ENCODE measurements around the gene CRYBB3. TPM values are rescaled to one million over a fixed set of nuclear protein-coding genes. Genes with fewer than 3 reads are reported as not detected.
"Not testable (repeated sequence)": the region's sequence is repeated elsewhere in the genome, so short reads cannot be mapped to it uniquely, and the experiment has no call there.

Gene CRYBB3
- total RNA-seq, 1 donor from 2014 or later = not detected

DNA sequence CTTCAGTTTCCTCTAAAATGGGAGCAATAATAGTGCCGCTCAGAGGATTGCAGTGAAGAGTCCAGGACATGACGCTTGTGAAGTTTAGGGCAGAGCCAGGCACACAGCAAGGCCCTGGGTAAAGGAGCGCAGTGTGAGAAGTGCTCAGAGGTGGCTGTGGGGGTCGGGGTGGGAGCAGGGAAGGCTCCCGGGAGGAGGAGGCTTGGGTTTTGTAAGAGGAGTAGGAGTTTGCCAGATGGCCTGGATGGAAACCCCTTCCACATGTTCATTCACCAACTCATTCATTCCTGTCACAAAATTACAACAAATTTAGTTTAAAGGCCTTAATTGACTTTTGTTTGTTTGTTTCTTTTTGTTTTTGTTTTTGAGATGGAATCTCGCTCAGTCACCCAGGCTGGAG is 36.8 kb downstream of the CRYBB3 start:
- H3K27me3 ChIP-seq (ENCODE audit: control insufficient read depth in 3 of 3, insufficient read depth in 3 of 3, low read length in 3 of 3) = peaks cover 14 to 17% (median 16%) of the 10 kb centered on the region in 3 donors
- H3K4me3 ChIP-seq (ENCODE audit: low read length in 3 of 3) = no peak overlapping the region
- no peak overlapping the region for H3K9ac ChIP-seq (ENCODE audit: low read depth in 1 of 3, low read length in 3 of 3)
- H3K36me3 ChIP-seq (ENCODE audit: control insufficient read depth in 3 of 3, insufficient read depth in 3 of 3, low read length in 3 of 3) = no peaks in the 10 kb centered on the region
- H3K9me3 ChIP-seq (ENCODE audit: control insufficient read depth in 3 of 3, low read length in 3 of 3) = no peaks in the 10 kb centered on the region
- no peaks in the 10 kb centered on the region for H3K4me1 ChIP-seq (ENCODE audit: control insufficient read depth in 3 of 3, insufficient read depth in 3 of 3, low read length in 3 of 3)
- H3K27ac ChIP-seq (ENCODE audit: low read depth, low read length) = no peak overlapping the region

DNA sequence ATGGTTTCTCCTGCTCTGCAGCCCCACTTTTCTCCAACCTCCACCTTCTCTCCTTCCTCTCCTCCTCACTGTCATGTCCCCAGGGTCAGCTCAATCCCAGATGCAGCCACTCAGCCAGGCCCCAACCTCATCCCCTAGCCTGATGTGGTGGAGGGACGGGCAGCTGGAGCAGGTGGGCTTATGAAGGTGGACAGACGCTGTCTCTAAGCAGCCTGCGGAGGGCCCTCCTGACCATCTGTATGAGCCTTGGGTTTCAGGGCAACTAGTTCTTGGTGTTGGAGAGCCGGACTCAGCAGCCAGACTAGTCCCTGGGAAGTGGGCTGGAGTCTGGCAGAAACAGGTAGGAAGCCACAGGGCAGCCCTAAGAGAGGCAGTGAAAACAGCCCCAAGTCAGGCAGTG is 37.8 kb downstream of the CRYBB3 start:
- Histone ChIP-seq H3K36me3 (ENCODE audit: control insufficient read depth in 3 of 3, insufficient read depth in 3 of 3, low read length in 3 of 3) (no peaks in the 10 kb centered on the region), H3K4me3 (ENCODE audit: low read length in 3 of 3) (no peak overlapping the region), H3K27me3 (ENCODE audit: control insufficient read depth in 3 of 3, insufficient read depth in 3 of 3, low read length in 3 of 3) (peaks cover 14 to 17% (median 16%) of the 10 kb centered on the region in 3 donors), H3K27ac (ENCODE audit: low read depth, low read length) (no peak overlapping the region), H3K9me3 (ENCODE audit: control insufficient read depth in 3 of 3, low read length in 3 of 3) (no peaks in the 10 kb centered on the region), H3K4me1 (ENCODE audit: control insufficient read depth in 3 of 3, insufficient read depth in 3 of 3, low read length in 3 of 3) (no peaks in the 10 kb centered on the region), H3K9ac (ENCODE audit: low read depth in 1 of 3, low read length in 3 of 3) (no peak overlapping the region)

GRCh38 chr22:25238058-25238457 is 38.4 kb downstream of the CRYBB3 start:
- H3K4me3 ChIP-seq (ENCODE audit: low read length in 3 of 3); H3K9ac ChIP-seq (ENCODE audit: low read depth in 1 of 3, low read length in 3 of 3); H3K9me3 ChIP-seq (ENCODE audit: control insufficient read depth in 3 of 3, low read length in 3 of 3); H3K4me1 ChIP-seq (ENCODE audit: control insufficient read depth in 3 of 3, insufficient read depth in 3 of 3, low read length in 3 of 3); H3K36me3 ChIP-seq (ENCODE audit: control insufficient read depth in 3 of 3, insufficient read depth in 3 of 3, low read length in 3 of 3); H3K27ac ChIP-seq (ENCODE audit: low read depth, low read length): not testable (repeated sequence)
- peaks cover 14 to 17% (median 16%) of the 10 kb centered on the region in 3 donors for H3K27me3 ChIP-seq (ENCODE audit: control insufficient read depth in 3 of 3, insufficient read depth in 3 of 3, low read length in 3 of 3)

DNA sequence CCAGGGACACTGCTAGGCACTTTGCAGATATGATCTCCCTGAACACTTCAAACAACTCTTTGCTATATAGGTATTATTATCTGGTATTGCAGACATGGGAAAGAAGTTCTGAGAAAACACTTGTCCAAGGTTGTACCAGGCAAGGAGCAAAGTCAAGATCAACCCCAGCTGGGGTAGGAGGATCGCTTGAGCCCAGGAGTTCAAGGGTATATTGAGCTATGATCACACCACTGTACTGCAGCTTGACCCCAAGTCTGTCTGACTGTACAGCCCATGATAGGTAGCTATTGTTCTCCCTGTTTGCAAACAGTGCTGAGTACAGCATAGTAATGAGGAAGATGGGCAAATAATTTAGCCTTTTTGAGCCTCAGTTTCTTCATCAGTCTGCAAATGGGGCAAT is 55.5 kb downstream of the CRYBB3 start:
- not testable (repeated sequence) for H3K27ac ChIP-seq (ENCODE audit: low read depth, low read length); H3K36me3 ChIP-seq (ENCODE audit: control insufficient read depth in 3 of 3, insufficient read depth in 3 of 3, low read length in 3 of 3); H3K9ac ChIP-seq (ENCODE audit: low read depth in 1 of 3, low read length in 3 of 3); H3K4me1 ChIP-seq (ENCODE audit: control insufficient read depth in 3 of 3, insufficient read depth in 3 of 3, low read length in 3 of 3); H3K4me3 ChIP-seq (ENCODE audit: low read length in 3 of 3); H3K27me3 ChIP-seq (ENCODE audit: control insufficient read depth in 3 of 3, insufficient read depth in 3 of 3, low read length in 3 of 3); H3K9me3 ChIP-seq (ENCODE audit: control insufficient read depth in 3 of 3, low read length in 3 of 3)

Small RNA genes lying within 50 kb of the gene (small RNA-seq; reads per million reads assigned to genes)
- gene Z99916.2 = not detected

Other genes starting within 250 kb of the CRYBB3 start
- 11.5 TPM for gene KIAA1671, start 247.1 kb upstream of the CRYBB3 start, total RNA-seq
- gene CRYBB2, start 19.8 kb downstream of the CRYBB3 start, total RNA-seq = not detected